GM19324 (cell line): ENCODE data around the gene TMEM181.
"Not testable (repeated sequence)": the region's sequence is repeated elsewhere in the genome, so short reads cannot be mapped to it uniquely, and the experiment has no call there.

ENCODE experiments used
- ATAC-seq: cut with Tn5 transposase; IDR thresholded peaks from one replicate; pipeline ENCODE4 v1.9.1; 2021; ENCODE audit warnings: mild to moderate bottlenecking, moderate library complexity; ENCODE audit not compliant: unreplicated experiment, low FRiP score

The TMEM181 gene

GRCh38 chr6:158559895-158560835, at the start of gene TMEM181:
TMEM181 (plus strand) TSS chr6:158560091; CDS start chr6:158560225, 134 bp downstream.
- ATAC-seq, result peak; percentile 87

GRCh38 chr6:158512809-158513208, 47.1 kb upstream of the TMEM181 start:
- no peak for ATAC-seq

GRCh38 chr6:158514176-158514575, 45.7 kb upstream of the TMEM181 start:
- ATAC-seq, result no peak

GRCh38 chr6:158514991-158515390, 44.9 kb upstream of the TMEM181 start:
- no peak for ATAC-seq

GRCh38 chr6:158516098-158516497, 43.8 kb upstream of the TMEM181 start:
- ATAC-seq, result no peak

GRCh38 chr6:158517038-158517437, 42.9 kb upstream of the TMEM181 start:
- ATAC-seq, result no peak

GRCh38 chr6:158517581-158517980, 42.3 kb upstream of the TMEM181 start:
- ATAC-seq, result no peak

GRCh38 chr6:158518191-158519127, 41.4 kb upstream of the TMEM181 start:
- peak; percentile 71 for ATAC-seq

- ATAC-seq, result no peak
Observed at GRCh38 chr6:158519300-158519699, 40.6 kb upstream of the TMEM181 start.

- ATAC-seq, result no peak
Observed at GRCh38 chr6:158519761-158520160, 40.1 kb upstream of the TMEM181 start.

- ATAC-seq, result not testable (repeated sequence)
Observed at GRCh38 chr6:158520975-158521374, 38.9 kb upstream of the TMEM181 start.

GRCh38 chr6:158521759-158522158, 38.1 kb upstream of the TMEM181 start:
- ATAC-seq, result no peak

- no peak for ATAC-seq
Observed at GRCh38 chr6:158522616-158523015, 37.3 kb upstream of the TMEM181 start.

GRCh38 chr6:158524311-158524710, 35.6 kb upstream of the TMEM181 start:
- no peak for ATAC-seq

GRCh38 chr6:158527858-158528257, 32.0 kb upstream of the TMEM181 start:
- not testable (repeated sequence) for ATAC-seq

- no peak for ATAC-seq
Observed at GRCh38 chr6:158528826-158529225, 31.1 kb upstream of the TMEM181 start.

- no peak for ATAC-seq
Observed at GRCh38 chr6:158529629-158530028, 30.3 kb upstream of the TMEM181 start.

- no peak for ATAC-seq
Observed at GRCh38 chr6:158531566-158531965, 28.3 kb upstream of the TMEM181 start.

- no peak for ATAC-seq
Observed at GRCh38 chr6:158531970-158532369, 27.9 kb upstream of the TMEM181 start.

- no peak for ATAC-seq
Observed at GRCh38 chr6:158536084-158536890, 23.6 kb upstream of the TMEM181 start.
